Measurements from ENCODE around the gene UBN1.

DNA sequence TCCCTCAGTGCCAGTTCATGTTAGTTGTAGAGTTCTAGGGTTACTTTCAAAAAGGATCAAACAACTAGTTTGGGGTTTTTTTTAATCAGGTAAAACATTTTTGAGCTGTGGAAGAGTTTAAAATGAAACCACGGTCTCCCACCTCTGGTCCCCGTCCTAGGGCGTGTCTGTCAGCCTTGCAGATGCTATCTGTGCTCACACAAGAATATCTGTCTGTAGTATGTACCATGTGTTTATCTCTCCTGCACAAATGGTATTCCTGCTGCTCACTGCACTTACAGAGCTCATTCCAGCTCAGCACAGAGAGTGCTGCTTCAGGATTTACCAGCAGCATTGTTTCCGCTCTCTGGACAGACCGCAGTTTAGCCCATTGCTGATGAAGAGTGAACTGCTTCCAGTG, 38.9 kb downstream of the UBN1 start:
- TF ChIP-seq ZNF274 (IDR thresholded peaks at IDR 0.05; ENCODE audit: low read depth, low read length) (no peak), YY1 (IDR thresholded peaks at IDR 0.05; ENCODE audit: insufficient read depth, insufficient read length) (no peak)
